Activated CD8-positive, alpha-beta memory T cell treated with anti-CD3 and anti-CD28 coated beads for 1 hour (primary cell): ENCODE data around the gene NDUFA7.
"Not testable (repeated sequence)": the region's sequence is repeated elsewhere in the genome, so short reads cannot be mapped to it uniquely, and the experiment has no call there.

Source experiments
- DNase-seq, 2 donors: peaks; one replicate each; pipeline ENCODE4 v3.0.0-alpha.2; 2020; ENCODE audit warnings: low read depth in 1 of 2; ENCODE audit errors: extremely low read depth in 1 of 2

Gene NDUFA7

DNA sequence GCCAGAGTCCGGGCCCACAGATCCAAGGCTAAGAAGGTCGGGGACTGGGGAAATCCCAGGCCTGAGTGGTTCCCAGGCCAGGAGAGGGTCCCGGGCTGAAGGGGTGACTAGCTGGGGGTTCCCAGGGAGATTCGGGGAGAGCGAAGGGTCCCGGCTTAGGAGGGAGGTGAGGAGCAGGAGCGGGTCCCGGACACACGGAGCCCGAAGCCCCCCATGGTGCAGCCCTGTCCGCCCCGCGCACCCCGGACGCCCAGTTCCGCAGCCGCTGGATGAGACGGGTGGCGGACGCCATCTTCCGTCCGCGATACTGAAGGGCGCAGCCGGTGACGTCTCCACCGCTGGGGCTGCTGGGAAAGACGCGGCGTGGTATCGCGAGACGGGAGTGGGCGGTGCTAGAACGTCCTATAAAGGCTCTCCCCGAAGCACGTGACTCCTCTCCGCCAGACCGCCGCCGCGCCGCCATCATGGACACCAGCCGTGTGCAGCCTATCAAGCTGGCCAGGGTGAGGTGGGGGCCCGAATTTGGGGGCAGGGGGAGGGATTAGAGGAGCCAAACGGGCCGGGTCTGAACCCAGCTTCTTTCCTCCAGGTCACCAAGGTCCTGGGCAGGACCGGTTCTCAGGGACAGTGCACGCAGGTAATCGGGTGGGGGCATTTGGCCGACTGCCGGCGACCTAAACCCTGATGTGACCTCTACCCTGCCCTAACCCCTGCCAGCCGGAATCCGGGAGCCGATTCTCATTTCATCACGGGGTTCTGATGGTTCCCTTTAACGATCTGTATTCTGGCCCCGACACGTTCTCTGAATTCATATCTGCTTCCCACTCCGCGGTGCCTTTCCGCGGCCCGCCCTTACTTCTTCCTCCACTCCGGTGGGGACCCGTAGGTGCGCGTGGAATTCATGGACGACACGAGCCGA, at the start of gene NDUFA7, which contains the start of gene RPS28:
TSS of gene NDUFA7 (minus strand) at position 309 of the 919 bp plus-strand sequence. CDS start at position 292, 17 bp downstream.
TSS of gene RPS28 (plus strand) at position 430 of the 919 bp plus-strand sequence. CDS start at position 465, 35 bp downstream.
- DNase-seq: peak; percentile 94 to 95

DNA sequence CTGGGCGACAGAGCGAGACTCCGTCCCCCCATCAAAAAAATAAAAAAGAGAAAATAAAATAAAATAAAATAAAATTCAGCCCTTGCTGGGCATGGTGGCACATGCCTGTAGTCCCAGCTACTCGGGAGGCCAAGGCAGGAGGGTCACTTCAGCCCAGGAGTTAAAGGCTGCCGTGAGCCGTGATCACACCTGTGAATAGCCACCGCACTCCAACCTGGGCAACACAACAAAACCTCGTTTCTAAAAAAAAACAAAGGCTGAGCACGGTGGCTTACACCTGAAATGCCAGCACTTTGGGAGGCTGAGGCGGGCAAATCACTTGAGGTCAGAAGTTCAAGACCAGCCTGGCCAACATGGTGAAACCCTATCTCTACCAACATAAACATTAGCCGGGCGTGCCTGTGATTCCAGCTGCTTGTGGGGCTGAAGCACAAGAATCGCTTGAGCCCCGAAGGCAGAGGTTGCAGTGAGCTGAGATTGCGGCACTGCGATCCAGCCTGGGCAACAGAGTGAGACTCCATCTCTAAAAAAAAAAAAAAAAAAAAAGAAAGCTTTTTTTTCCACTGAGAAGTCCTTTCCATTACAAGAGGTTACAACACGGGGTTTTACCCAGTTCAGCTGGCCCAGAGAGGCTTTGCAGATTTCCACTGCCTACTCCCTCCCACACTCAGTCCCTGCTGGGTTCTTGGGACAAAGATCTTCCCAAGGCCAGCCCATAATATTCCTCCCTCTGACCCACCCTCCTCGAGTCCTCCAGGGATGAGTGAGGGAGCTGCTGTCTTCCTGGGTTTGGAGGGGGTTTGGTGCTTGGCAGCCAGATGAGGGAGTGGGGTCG, 49.2 kb upstream of the NDUFA7 start:
- DNase-seq: no peak

DNA sequence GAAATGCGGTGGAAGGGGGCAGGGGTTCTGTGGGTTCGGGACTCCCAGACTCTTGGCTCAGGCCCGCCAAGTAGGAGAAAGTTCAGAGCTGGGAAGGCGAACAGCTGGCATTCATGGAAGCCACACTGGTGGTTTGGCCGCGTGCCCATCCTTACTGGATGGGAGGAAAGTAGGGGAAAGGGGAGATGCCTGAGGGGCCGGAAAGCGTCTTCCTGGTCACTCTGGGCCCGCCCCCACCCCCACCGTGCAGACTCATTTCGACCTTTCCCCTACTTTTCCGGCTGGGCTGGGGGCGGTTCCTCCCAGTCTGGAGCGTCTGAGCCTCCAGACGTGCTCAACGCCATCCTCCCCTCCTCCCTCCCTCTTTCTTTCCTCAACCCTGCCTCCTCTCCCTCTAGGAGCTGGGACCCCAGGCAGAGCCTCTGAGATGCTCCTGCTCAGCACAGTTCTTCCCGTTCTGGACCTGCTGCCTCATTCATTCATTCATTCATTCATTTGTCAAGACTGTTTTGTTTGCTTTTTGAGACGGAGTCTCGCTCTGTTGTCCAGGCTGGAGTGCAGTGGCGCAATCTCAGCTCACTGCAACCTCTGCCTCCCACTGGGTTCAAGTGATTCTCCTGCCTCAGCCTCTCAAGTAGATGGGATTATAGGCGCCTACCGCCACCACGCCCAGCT, 46.3 kb upstream of the NDUFA7 start:
- DNase-seq: no peak

DNA sequence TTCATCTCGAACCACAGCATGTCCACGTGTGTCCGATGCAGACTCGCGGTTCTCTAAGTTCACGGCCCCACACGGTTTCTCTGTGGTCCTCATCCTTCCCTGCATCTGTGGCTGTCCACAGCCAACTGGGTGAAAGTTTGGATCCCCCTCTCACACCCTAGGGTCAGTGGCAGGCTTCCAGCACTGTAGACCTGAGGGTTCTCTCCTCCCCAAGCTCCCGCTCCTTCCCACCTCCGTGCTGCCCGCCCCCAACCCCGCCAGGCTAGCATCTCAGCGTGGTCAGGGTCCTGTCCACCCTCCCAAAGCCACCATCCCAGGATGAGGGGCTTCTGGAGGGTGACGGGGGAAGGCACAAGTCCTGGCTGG, 45.8 kb upstream of the NDUFA7 start:
- no peak for DNase-seq

DNA sequence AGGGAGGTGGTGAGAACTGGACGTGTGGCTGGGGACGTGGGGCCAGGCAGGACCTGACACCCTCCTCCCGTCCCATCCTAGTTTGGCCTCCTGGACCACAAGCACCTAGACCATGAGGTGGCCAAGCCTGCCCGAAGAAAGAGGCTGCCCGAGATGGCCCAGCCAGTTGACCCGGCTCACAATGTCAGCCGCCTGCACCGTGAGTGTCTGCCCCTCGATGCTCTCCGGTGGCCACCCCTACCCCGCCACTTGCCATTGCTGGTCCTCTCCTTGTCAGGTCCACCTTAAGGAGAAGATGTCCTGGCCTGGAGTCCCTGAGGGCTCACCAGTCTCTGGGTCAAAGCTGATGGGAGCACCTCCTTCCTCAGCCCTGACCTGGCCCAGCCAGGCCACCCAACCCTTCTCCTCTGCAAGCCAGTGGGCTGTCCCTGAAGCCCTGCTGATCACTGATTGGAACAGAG, 45.0 kb upstream of the NDUFA7 start:
- no peak for DNase-seq

DNA sequence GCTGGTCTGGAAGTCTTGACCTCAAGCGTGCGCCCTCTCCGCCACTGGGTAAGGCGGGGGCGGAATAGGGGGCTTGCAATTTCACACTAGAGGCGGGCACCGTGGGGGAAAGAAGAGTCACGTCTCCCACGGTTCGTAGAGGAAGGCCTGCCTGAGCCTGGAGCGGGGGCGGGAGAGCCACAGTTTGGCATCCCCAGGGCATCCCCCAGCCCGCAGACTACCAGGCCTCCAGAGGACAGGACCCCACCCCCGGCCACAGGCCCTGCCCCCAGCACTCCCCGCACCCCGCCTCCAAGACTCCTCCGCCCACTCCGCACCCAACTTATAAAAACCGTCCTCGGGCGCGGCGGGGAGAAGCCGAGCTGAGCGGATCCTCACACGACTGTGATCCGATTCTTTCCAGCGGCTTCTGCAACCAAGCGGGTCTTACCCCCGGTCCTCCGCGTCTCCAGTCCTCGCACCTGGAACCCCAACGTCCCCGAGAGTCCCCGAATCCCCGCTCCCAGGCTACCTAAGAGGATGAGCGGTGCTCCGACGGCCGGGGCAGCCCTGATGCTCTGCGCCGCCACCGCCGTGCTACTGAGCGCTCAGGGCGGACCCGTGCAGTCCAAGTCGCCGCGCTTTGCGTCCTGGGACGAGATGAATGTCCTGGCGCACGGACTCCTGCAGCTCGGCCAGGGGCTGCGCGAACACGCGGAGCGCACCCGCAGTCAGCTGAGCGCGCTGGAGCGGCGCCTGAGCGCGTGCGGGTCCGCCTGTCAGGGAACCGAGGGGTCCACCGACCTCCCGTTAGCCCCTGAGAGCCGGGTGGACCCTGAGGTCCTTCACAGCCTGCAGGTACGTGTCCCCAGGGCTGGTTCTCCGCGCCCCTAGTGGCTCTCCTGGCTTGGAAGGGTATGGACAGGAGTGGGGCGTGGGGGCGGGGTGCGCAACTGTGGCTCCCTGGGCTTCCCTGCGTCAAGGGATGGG, 42.9 kb upstream of the NDUFA7 start, which contains the start of gene ANGPTL4:
TSS of gene ANGPTL4 (plus strand) at position 353 of the 969 bp plus-strand sequence. CDS start at position 520, 167 bp downstream.
- no peak for DNase-seq

DNA sequence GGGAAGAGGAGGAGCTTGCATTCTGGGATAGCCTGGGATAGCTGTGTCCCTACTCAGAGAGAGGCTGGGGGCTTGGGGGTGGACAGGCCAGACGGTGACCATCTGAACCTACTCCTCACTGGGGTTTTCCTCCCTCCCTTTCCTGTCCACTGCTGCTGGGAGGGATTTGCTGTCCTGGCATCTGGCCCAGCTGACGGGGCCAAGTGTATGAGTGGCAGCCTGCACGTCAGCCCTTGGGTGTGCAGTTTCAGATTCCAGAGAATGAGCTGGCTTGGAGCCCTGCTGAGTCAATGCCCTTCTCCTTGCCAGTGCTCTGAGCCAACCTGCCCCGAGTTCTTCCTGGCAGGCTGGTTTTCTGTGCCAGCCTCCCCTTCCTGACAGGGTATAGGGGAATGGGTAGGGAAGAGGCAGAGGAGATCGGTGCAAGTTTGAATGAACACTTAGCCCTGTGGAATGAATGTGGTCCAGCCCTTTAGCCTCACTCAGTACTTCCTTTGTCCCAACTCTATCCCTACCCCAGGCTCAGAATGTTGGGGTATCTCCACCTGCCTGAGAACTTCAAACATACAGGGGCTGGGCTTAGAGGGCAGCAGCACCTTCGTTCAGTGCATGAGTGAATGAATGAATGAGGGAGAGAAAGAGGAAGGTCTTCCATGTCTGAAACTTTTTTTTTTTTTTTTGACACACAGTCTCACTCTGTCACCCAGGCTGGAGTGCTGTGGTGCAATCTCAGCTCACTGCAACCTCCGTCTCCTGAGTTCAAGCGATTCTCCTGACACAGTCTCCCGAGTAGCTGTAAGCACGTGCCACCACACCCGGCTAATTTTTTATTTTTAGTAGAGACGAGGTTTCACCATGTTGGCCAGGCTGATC, 41.0 kb upstream of the NDUFA7 start:
- no peak for DNase-seq

DNA sequence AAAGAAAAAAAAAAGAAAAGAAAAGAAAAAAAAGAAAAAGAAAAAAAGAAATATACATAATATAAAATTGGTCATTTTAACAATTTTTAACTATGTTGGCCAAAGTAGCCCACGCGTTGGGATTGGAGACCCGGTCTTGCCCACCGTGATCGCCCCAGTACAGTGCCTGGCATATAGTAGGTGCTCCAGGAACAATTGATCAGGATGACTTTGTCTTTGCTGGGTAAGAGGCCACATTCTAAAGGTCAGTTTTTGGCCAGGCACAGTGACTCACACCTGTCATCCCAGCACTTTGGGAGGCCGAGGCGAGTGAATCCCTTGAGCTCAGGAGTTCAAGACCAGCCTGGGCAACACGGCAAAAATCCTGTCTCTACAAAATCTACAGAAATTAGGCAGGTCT, 39.0 kb upstream of the NDUFA7 start:
- DNase-seq: no peak

DNA sequence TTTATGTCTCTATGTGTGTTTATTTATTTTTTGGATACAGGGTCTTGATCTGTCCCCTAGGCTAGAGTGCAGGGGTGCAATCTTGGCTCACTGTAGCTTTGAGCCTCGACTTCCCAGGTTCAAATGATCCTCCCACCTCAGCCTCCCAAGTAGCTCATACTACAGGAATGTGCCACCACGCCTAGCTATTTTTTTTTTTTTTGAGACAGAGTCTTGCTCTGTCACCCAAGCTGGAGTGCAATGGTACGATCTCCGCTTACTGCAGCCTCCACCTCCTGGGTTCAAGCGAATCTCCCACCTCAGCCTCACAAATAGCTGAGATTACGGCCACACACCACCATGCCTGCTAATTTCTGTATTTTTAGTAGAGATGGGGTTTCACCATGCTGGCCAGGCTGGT, 37.8 kb upstream of the NDUFA7 start:
- DNase-seq: no peak

DNA sequence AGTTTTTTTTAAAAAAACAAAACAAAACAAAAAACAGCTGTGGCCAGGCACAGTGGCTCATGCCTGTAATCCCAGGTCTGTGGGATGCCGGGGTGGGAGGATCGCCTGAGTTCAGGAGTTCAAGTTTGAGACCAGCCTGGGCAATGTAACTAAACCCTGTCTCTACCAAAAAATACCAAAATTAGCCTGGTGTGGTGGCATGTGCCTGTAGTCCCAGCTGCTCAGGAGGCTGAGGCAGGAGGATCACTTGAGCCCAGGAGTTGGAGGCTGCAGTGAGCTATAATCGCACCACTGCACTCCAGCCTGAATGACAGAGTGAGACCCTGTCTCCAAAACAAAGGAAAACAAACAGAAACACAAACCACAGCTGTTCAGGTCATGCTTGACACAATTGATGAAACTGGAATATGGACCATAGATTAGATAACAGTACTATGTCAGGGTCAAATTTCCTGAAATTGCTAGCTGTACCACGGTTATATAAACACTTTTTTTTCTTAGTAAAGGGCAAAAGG, 35.9 kb upstream of the NDUFA7 start:
- DNase-seq: no peak

DNA sequence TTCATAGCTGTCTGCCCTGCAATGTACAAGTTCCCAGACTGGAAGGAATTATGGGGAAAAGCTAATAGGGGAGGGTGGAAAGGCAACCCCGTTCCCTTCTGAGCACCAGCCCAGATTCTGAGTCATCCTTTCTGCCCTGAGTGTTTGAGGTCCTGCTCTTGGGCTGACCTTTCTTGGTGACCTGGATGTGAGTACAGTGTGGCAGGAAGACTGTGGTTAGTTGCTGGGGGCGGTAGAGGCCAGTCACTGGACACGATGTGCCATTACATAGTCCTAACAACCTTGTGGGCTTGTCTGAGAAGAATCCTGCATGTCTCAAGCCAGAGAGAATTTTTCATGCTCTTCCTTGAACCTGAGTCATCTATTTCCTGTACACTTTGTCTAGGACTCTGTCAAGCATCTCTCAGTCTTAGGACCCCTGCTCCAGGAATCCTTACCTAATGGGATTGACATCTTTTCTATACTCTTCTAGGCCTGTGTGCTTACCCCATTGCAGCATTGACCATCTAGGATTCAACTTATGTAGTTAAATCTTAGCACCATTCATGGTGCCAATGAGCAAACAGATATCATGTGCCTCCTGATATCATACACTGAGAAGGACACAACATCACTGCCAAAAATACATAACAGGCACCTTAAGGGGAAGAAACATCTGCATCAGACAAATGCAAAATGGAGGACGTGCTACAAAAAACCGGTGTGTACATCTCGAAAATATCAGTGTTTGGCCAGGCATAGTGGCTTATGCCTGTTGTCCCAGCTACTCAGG, 34.6 kb upstream of the NDUFA7 start:
- DNase-seq: no peak

DNA sequence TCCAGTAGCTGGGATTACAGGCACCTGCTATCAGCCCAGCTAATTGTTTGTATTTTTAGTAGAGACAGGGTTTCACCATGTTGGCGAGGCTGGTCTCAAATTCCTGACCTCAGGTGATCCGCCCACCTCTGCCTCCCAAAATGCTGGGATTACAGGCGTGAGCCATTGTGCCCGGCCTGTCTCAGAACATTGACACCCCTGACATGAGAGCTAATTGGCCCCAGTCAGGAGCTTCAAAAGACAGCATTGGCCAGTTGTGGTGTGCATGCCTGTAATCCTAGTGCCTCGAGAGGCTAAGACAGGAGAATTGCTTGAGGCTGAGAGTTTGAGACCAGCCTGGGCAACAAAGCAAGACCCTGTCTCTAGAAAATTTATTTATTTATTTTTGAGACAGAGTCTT, 31.7 kb upstream of the NDUFA7 start:
- DNase-seq: not testable (repeated sequence)

DNA sequence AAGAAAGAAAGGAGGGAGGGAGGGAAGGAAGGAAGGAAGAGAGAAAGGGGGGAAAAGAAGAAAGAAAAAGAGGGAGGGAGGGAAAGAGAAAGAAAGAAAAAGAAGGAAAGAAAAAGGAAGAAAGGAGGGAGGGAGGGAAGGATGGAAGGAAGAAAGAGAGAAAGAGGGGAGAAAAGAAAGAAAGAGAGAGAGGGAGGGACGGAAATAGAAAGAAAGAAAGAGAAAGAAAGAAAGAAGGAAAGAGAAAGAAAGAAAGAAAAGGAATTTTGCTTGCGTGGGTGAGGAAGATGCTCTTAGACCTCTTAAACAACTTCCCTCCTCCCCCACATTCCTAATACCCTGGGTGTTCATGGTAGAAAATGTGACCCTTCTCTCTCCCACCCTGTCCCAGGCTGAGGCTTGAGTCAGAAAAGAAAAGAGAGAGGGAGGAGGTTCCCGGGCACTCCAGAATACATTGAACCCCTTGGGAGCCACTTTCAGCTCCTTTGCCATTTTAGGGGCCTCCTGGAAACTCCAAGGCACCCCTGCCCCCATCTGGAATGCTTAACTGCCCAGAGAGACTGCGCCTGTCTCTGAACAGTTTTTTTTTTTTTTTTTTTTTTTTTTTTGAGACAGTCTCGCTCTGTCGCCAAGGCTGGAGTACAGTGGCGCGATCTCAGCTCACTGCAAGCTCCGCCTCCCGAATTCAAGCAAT, 31.1 kb upstream of the NDUFA7 start:
- no peak for DNase-seq

DNA sequence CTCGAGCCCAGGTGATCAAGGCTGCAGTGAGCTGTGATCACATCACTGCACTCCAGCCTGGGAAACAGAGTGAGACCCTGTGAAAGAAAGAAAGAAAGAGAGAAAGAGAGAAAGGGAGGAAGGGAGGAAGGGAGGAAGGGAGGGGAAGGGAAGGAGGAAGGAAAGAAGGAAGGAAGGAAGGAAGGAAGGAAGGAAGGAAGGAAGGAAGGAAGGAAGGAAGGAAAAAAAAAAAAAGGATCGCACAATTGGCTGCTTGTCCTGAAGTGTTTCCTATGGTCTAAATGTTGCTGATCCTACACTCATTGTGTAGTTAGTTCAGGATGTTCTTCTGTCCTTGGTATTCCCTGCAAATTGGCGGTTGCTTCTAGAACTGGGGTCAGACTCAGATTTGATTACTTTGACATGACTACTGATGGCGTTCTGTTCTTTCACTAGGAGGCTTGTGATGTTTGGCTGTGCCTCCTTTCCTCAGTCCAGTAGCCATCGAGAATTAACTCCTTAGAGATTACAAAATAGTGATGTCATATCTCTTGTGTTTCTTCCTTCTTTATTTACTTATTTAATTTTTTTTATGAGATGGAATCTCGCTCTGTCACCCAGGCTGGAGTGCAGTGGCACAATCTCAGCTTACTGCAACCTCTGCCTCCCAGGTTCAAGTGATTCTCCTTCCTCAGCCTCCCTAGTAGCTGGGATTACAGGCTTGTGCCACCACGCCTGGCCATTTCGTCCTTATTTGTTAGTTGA, 28.6 kb upstream of the NDUFA7 start:
- DNase-seq: not testable (repeated sequence)

DNA sequence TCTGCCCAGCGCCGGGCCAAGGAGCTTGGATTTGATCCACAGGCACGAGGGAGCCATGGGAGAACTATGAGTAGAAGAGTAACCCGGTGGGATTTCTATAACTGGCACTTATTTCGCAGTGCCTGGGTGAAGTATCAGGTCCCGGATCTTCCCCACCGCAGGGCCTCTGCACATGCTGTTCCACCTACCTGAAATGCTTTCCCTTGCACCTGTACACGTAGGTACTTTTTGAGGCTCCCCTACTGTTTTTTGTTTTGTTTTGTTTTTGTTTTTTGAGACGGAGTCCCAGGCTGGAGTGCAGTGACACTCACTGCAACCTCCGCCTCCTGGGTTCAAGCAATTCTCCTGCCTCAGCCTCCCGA, 22.3 kb upstream of the NDUFA7 start:
- DNase-seq: no peak

DNA sequence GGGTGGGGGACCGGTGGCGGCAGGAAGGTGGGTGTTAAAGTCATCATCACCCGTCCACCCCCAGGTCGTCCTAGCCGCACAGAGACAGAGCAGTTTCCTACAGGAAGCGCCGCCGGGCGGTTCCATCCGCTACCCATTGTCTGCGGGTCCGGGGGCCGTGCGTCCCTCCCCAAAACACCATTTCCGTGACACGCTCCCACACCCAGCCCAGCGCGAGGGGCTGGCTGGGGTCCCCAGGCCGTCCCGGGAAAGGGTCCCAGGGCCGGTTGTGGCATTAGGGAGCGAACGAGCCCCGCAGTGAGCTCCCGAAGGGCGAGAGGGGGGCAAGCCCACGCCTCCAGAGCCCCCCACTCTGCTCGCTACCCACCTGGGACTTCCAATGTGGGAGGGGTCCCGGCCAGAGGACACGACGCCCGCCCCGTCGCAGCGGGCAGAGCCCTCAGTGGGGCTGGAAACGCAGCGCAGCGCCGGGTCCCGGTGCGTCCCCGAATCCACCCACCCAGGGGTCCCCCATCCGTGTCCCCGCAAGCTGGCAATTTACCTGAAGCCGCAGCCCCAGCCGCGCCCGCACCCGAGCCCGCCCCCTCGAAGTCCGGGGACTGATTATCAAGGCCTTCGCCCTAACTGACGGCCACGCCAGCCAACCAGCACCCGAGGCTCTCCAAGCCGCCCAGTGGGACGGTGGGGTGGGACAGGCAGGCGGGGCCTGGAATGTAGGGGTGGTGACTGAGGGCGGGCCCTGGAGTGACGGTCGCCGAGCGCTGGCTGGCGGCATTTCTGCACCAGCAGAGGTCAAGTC, 21.7 kb upstream of the NDUFA7 start, which contains the start of gene KANK3:
TSS of gene KANK3 (minus strand) at position 579 of the 799 bp plus-strand sequence. CDS start 5,434 bp downstream, outside the sequence.
- DNase-seq: peak; percentile 84 to 86
